GM18519 (cell line): ENCODE data around the gene NIT1.
A peak's percentile ranks its signal among the peaks of the same experiment; 100 is the strongest.

Source experiments
- ATAC-seq: cut with Tn5 transposase; IDR thresholded peaks from one replicate; pipeline ENCODE4 v1.9.1; 2021; ENCODE audit warnings: mild to moderate bottlenecking, moderate library complexity; ENCODE audit not compliant: unreplicated experiment, low FRiP score

Gene NIT1, protein sequence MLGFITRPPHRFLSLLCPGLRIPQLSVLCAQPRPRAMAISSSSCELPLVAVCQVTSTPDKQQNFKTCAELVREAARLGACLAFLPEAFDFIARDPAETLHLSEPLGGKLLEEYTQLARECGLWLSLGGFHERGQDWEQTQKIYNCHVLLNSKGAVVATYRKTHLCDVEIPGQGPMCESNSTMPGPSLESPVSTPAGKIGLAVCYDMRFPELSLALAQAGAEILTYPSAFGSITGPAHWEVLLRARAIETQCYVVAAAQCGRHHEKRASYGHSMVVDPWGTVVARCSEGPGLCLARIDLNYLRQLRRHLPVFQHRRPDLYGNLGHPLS

DNA sequence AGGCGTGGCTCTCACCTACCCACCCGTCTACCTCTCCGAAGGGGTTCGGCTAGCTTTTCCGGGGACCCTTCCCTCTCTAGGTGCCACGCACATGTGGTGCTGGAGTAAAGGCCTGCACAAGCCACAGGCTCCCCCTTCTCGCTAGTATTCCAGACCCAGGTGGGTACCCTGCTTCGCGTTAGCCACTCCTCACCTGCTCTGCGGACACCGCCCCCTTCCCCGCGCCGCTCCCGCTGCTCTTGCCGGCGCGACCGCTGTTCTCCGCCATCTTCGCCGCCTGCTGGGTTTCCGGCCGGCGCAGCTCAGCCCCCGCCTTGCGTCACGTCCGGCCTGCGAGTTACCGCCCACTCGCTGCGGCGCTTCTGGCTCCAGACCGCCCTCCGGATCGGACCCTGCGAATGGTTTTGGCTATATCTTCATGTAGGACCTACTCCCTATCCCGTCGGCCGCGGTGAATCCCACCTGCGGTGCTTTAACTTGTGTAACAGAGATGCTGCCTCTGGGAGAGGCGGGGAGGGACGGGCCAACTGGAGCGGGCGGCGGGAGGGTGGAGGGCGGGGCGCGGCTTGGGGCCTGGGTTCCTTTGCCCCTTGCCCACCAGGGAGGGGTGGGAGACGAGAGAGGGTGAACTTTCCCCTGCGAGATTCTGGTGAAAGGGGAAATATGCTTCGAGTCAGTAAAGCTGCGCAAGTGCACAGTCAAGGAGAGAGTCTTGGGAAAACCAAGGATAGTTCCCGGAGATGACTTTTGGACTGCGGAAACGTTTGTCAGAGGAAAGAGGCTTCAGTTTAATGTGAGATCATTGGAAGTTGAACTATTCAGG is at the start of gene NIT1, which contains the start of gene PFDN2:
Gene NIT1 (plus strand): TSS at position 347 of the 823 bp plus-strand sequence. CDS start 72 bp downstream, at position 419.
Gene PFDN2 (minus strand): TSS at position 279 of the 823 bp plus-strand sequence. CDS start 11 bp downstream, at position 268.
- peak; percentile 46 for ATAC-seq

DNA sequence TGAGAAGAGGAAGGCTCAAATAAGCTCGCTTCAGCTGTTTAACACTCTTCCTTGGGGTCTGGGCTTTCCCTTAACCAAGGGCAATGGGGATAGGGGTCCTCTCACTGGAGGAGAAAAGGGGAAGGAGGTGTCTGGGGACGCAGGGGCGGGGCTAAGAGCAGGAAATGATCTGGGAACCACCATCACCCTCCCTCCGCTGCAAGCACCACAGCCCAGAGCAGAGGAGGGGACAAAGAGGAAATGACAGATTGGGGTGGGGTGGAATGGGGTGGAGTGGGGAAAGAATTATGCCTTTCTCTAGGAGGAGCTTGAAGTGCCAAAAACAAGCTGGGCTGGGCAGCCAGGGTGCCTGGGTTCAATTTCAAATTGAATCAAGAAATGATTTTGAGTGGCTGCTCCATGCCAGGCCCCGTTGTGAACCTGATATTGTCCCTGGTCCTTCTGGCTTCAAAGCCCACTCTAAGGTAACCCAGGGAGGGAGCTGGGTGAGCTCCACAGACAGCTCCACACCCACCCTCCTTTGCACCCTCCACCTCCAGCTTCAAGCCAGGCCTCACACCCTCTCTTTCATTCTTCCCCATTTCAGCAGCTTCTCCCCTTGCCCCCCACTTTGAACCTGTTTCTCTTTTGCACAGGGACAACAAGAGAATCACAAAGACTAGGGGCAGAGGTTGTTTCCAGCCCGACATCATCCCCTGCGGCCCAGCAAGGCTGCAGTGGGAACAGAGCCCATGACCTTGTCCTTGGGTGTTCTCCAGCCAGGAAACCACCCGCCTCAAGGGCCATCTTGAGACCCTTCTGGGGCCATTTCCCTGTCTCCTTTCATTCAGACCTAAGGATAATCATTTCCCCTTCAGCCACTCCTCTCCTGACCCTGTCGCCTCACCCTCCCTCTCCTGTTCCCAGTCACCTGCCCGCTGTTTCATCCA is 49.3 kb upstream of the NIT1 start:
- ATAC-seq, result no peak

DNA sequence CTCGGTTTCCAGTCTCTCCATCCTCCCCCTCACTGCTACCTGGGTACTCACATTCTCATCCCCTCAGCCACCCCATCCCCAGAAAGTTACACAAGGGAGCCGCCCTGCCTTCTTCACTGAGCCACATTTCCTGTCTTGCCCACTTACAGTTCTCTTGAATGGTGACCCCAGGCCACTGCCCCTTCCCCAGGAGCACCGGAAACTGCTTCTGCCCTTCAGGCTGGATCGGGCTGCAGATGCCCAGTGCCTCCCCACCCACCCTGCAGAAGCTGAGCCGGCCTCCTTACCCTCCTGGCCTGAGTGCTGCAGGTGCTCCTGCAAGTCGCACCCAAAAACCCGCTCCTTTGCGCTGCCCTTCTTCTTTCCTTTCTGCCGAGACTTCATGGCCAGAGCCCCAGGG is 48.7 kb upstream of the NIT1 start:
- no peak for ATAC-seq

DNA sequence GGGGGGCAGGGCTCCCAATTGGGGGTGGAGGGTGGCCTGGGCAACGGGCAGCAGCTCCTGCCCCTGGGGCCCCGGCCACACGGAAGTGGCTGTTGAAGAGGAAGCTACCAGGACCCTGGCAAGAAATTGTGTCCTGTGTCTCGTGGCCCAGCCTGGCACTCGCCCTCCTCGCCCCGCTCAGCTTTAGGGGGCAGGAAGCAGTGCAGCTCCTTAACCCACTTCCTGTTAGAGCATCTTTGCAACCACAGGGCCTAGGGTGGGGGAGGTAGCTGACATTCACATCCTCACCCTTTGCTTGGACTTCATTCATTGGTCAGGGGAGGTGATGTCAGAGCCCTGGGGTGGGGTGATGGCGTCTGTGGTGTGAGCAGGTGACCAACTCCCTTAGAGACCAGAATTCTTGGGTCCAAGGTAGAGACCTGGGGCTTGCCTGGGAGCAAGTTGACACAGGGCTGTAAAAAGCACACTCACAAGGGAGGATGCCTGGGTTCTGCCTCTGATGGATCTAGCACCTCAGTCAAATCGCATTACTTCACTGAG is 48.1 kb upstream of the NIT1 start, which contains the start of gene ARHGAP30:
Gene ARHGAP30 (minus strand): TSS at position 161 of the 540 bp plus-strand sequence. CDS start 267 bp downstream, outside the sequence.
- ATAC-seq, result peak; percentile 70

DNA sequence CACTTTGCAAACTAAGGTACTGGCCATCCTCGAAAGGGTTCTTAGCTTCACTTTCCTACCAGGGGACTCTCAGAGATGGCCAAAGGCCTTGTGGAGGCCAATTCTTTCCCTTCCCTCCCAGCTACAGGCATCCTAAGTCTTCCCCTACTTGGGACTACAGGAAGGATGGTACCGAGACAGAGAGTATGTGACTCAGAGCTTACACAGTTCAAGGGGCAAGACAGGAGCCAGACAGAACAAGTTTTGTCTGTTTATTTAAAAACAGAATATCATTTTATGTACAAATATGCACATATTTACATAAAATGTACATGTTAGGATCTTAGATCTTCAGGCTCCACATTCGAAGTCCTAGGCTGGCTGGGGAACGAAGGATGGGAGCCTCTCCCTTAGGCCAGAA is 47.1 kb upstream of the NIT1 start:
- ATAC-seq, result no peak

DNA sequence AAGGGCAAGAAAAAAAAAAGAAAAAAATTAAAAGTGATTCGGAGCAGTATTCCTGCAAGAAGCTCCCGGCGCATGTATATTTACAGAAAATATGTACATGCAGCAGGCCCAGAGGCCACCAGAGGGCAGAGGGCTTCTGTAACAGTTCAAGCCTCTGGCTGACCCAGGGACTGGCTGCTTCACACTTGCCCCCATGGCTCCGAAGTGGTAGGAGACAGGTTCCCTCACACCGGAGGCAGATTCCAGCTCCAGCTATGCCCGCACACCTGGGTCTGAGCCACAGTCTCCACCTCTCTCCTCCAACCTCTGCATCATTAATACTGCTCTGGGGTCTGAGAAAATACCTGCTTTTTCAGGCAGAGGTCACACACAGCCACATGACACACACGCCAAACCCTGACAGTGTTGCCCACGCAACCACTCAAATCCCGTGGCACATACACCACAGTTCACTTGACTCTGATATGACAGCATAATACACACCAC is 46.0 kb upstream of the NIT1 start:
- no peak for ATAC-seq

DNA sequence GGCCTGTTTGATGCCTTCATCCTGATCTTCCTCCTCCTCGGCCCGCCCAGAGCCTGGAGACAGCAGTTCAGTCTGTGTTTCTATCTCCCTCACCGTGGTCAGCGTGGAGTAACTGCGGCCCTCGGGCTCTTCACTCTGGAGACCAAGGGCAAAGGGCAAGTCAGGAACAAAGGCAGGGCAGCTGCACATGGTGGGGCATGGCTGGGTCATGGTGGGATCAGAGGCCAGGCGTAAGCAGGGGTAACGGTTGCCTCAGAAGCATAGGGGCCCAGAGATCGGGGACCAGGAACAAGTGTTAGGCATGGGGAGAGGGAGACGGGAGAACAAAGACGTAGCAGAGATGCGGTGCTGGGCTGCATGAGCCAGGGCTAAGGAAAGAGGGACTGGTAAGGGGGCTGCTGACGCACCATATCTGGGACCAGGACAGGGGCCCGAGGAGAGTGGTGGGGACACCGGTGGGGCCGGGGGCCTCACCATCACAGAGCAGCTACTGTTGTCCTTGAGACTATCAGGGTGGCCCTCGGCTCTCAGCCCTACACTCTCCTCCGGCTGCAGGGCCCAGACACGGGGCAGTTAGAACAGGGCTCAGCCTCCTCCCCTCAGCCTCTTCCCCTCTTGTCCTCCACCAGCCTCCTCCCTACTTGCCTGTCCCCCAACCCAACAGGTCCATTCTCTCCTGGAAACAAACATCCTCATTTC is 45.0 kb upstream of the NIT1 start:
- no peak for ATAC-seq

DNA sequence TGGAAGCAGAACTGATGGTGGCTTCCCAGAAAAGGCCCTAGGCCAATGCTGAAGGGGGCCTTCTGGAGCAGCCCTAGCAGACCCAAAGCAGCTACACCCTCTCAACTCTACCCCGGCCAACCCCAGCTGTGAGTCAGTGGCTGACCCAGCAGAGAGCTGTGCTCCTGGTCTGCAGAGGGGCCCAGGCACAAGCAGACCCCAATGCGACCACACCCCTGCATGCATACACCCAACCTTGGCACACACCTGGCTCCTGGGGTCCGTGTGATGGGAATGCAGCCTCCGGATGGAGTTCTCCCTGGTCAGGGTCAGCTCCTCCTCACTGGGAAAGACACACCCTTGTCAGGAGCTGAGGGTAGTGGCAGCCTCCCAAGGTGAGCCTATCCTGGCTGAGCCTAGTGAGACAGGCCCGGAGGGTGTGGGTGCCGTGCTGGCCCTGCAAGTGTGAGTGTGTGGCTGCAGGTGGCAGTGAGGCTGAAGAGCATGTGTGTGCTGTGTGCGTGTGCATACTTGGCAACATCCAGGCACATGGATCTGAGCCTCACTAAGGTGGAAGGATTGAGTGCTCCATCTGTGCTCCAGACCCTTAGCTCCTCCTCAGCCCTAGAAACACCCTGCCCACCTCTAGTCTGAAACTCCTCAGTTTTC is 44.3 kb upstream of the NIT1 start:
- no peak for ATAC-seq

DNA sequence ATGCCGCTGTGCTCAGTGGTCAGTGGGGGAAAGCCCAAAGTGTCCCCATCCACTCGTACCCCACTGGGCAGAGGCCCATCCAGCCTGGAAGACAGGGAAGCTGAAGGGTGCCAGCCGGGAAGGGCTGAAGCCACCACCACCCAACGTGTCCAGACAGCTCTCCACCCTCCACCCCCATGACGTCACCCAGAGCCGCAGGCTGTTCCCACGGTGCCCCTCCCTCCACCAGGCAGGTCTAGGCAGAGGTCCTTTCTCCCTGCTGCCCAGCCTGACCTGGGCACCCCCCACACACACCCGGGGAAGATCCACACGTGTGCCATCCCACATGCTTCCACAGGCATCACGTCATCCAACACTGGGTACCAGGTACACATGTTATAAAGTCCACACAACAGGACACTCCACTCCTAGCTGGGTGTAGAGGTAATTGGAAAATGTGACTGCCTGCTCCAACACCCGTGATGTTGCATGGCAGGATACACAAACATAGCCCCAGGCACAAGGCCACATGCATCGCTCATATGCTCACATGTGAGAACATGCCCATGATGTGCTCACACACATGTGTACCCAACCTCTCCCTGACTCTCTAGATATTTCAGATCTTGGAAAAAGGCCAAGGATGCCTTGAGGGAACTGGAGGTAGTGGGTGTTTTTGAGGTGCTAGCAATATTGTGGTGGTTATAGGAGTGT is 43.1 kb upstream of the NIT1 start:
- no peak for ATAC-seq

DNA sequence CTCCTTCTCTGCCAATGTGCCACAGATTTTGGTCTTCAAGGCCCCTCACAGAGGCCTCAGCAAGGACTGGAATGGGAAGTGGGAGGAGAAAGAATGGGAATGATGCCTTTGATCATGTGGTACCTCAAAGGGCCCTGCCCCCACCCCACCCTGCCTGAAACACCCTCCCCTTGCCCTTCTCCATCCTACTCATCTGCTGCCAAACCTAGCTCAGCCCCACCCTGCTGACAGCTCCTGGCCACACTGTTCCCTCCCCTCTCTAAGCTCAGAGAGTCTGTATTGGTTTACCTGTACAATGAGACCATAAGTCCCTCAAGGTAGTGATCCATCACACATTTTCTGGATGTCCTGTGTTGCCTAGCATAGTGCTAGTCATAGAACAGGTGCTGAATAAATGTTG is 41.5 kb upstream of the NIT1 start:
- ATAC-seq, result no peak

DNA sequence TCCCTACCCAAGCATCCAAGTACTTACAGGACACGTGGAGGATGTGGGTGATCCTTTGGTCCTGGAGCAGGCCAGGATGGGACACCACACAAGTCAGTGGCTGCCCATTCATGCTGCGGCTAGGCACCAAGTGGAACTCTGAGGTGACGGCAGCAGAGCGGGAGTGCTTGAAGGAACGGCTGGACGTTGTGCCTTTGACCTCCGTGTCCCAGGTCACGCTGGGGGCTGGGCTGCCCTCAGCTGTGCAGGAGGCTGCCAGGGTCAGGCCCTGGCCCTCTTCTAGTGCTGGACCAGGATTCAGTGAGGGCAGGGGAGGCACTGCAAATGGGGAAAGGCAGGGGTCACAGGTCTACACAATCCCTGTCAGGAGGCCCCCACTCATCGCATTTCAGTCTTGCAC is 40.5 kb upstream of the NIT1 start:
- no peak for ATAC-seq

DNA sequence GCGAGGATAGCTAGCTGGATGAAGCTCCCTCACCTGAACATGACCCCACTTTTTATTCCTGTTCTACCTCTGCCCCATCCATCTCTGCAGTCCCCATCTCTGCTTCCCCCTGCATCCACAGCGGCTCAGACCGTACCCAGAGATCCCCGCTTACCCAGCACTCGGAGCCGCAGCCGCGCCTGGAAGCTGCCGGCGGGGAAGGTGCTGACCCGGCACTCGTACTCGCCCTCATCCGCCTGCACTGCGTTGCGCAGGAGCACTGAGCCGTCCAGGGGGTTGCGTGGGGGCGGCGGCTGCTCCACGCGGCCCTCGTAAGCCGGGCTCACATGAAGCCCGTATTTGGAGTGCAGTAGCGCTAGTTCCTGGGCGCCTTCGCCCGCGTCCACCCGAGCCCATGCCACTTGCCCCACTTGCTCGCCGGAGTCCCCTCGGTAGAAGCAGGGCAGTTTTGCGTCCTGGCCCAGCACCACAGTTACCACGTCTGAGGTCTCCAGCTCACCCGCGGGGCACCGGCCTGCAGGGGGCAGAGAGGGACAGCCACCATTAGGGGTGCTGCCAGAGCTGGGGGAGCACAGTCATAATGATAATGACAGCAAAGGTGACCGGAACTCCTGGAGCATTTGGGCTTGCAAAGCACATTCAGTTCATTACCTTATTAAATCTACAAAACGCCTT is 38.3 kb upstream of the NIT1 start:
- ATAC-seq, result no peak

DNA sequence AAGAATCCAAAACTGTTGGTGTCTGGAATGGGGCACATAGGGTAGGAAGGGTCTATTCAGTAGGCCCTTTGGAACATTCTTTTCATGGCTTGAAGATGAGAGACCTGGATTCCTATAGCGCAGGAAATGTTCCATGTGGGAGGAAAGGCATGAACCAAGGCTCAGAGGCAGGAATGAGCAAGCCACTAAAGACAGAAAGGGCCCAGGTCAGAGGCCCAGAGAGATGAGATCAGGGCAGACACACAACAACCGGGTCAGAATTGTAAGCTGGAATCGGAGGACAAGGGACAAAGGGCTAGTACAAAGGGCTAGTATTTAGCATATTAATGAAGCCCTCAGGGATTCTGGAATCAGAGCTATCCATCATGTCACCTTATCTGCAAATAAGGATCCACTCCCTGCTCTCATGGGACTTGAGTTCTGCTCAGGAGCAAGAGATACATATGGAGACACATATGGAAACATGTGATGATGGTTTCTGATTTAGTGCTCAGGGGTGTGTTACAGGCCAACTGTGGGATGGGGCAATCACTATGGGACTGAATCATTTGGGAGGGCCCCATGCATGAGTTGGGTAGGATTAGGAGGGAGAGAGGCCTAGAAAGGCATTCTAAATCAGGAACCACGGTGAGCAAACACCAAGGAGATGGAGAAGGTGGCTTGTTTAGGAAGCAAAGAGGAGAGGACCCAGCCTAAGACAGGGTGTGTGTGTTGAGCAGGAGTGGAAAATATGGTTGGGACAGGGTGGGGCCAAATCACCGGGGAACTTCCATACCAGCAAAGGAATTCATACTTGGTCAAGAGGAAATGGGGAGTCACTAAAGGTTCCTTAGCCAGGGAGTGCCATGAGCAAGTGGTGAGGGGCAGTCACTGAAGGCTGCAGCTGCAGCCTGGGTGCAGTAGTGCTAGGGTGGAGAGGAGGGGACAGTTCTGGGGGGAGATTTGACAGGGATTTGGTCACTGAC is 37.2 kb upstream of the NIT1 start:
- ATAC-seq, result no peak

DNA sequence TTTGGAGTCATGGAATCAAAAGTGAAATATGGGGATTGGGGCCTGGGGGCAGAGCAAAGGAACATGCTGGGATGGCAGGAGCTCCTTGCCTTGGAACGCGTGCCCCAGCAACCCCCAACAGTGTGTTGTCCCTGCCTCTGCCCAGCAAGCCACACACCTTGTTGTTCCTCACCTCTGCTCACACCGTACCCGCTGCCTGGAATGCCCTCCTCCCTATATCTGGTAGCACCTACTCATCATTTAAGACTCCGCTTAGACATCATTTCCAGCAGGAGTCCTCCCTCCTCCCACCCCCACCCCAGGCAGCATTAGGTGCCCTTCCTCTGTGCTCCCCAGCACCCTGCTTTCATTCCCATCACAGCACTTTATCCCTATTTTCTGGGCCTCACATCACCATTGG is 36.4 kb upstream of the NIT1 start:
- ATAC-seq, result no peak

DNA sequence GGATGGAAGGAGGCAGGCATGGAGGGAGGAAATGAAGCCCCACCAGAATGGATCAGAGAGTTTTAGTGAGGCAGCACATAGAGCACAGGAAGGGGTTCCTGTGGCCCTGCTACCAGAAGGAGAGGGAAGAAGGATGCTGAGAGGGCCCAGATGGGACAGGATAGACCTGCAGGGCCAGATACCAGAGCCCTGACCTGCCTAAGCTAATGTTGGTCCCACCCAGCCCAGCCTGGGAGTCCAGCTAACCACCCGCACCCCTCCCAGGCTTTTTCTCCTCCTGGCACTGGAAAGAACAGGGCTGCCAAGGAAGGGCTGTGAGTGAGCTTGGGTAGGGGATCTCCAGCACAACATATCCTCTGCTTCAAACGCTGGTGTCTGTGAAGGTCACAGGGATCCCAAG is 35.4 kb upstream of the NIT1 start:
- ATAC-seq, result no peak

DNA sequence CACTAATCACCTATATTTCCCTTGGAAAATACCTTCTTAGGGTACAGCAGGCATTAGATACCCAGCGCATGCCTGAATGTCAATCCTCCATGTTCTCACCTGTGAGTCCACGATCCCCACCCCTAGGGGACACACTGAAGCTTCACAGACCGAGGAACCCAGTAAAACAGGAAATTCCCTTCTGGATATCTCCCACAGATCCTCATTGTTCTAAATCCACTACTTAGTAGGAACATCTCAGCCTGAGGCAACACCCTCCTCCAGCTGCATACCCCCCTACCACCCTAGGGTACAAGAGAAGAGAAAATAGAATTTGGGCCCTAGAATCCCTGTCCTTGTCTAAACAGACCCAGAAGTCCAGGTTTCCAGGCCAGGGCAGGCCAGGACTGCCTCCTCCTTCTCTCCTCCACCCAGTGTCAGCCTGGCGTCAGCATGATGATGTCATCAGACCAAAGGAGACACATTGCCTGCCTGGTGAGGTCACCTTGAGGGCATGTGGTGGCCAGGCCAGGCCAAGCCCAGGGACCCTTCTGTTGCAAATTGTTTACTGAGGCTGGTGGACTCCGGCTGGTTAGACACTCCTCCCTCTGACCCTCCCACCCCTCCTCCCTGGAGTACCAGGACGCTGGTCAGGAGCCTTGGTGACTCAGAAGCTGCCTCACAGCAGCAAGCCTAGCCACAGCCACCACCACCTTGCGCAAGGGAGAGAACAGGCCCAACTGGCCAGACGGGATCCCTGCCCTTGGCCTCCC is 34.7 kb upstream of the NIT1 start:
- ATAC-seq, result no peak
